Measurements from ENCODE around the gene TMPRSS9.

DNA sequence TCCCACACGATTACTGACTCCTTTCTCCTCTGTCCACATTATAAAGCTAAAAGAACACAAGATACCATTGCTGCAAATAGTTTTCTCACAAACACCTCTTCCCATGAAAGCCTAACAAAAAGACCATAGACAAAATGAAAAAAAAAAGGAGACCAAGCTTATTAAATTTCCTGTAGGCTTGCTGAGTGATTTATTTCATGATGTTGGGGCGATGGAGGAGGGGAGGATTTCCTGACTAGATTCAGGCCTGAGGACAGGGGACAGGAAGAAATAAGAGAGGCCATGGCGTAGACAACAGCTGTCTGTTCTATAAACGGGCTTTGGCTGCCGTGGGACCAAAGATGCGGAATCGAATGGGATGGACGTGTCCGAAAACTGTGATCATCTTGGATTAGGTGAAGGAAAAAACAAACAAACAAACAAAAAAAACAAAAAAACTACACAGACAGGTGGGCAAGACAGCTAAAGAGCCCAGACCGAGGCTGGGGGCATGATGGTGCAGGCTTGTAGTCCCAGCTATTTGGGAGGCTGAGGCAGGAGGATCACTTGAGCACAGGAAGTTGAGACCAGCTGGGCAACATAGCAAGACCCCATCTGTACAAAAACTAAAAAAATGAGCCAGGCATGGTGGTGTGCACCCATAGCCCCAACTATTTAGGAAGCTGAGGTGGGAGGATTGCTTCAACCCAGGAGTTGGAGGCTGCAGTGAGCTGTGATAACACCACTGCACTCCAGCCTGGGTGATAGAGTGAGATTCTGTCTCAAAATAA is 5.3 kb downstream of the TMPRSS9 start:
- TF ChIP-seq, protein P1, sequence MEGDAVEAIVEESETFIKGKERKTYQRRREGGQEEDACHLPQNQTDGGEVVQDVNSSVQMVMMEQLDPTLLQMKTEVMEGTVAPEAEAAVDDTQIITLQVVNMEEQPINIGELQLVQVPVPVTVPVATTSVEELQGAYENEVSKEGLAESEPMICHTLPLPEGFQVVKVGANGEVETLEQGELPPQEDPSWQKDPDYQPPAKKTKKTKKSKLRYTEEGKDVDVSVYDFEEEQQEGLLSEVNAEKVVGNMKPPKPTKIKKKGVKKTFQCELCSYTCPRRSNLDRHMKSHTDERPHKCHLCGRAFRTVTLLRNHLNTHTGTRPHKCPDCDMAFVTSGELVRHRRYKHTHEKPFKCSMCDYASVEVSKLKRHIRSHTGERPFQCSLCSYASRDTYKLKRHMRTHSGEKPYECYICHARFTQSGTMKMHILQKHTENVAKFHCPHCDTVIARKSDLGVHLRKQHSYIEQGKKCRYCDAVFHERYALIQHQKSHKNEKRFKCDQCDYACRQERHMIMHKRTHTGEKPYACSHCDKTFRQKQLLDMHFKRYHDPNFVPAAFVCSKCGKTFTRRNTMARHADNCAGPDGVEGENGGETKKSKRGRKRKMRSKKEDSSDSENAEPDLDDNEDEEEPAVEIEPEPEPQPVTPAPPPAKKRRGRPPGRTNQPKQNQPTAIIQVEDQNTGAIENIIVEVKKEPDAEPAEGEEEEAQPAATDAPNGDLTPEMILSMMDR (IDR thresholded peaks at IDR 0.05) = no peak
- no peak for TF ChIP-seq POLR2A (IDR thresholded peaks at IDR 0.05)
